DOHH2 (cell line): ENCODE measurements around the gene TRIM16.
"Not testable (repeated sequence)": the region's sequence is repeated elsewhere in the genome, so short reads cannot be mapped to it uniquely, and the experiment has no call there.

ENCODE experiments used
- EZH2phosphoT487 ChIP-seq: fragments of 200-600 bp; sonication (generic); IDR thresholded peaks from 2 replicates; pipeline ENCODE4 v1.6.1; 2017; ENCODE audit warnings: borderline replicate concordance, mild to moderate bottlenecking, antibody characterized with exemption, low read length, moderate library complexity, mixed read lengths
- TF ChIP-seq, protein P1 (sequence below): fragments of 200-600 bp; sonication (generic); IDR thresholded peaks from one replicate; pipeline ENCODE4 v1.5.1; 2014; ENCODE audit warnings: antibody characterized with exemption, mild to moderate bottlenecking, low read depth, low read length; ENCODE audit not compliant: poor library complexity, severe bottlenecking

DNA sequence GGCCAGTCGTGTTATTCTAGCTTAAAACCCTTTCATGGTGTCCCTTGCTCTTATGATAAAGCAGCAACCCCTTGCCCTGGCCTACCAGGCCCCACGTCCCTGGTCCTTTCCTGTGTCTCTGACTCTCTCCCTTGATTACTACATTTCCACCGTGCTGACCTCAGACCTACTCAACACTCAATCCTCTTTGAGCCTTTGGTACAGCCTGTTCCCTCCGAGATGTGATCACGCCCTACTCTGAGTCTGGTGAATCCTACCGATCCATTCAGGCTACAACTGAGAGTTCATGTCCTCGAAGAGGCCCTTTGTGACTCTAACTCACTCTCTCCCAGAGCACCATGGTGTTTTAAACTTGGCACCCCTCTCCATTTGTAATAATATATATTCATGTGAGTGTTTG is 54.1 kb downstream of the TRIM16 start:
- TF ChIP-seq, protein P1, sequence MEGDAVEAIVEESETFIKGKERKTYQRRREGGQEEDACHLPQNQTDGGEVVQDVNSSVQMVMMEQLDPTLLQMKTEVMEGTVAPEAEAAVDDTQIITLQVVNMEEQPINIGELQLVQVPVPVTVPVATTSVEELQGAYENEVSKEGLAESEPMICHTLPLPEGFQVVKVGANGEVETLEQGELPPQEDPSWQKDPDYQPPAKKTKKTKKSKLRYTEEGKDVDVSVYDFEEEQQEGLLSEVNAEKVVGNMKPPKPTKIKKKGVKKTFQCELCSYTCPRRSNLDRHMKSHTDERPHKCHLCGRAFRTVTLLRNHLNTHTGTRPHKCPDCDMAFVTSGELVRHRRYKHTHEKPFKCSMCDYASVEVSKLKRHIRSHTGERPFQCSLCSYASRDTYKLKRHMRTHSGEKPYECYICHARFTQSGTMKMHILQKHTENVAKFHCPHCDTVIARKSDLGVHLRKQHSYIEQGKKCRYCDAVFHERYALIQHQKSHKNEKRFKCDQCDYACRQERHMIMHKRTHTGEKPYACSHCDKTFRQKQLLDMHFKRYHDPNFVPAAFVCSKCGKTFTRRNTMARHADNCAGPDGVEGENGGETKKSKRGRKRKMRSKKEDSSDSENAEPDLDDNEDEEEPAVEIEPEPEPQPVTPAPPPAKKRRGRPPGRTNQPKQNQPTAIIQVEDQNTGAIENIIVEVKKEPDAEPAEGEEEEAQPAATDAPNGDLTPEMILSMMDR, result not testable (repeated sequence)
- not testable (repeated sequence) for TF ChIP-seq EZH2phosphoT487
